Cardiac muscle cell (in vitro differentiated cells and primary cell): ENCODE results near the gene GP2. TPM values are rescaled to one million over a fixed set of nuclear protein-coding genes. Genes with fewer than 3 reads are reported as not detected.

ENCODE experiments used
- DNase-seq, 2 donors: peaks; one replicate each; pipeline versions ENCODE4 v3.0.0 to v3.0.0-alpha.2; 2010 to 2017; ENCODE audit warnings: low read depth in 1 of 2, low spot score in 1 of 2
- H3K27ac ChIP-seq: fragments of 200-600 bp; sonication (generic); 2 replicates; pipeline ENCODE4 v1.5.1; 2016
- H3K27me3 ChIP-seq: fragments of 200-600 bp; sonication (generic); 2 replicates; pipeline ENCODE4 v1.6.0; 2016; ENCODE audit warnings: control low read depth
- H3K36me3 ChIP-seq: fragments of 200-600 bp; sonication (generic); 2 replicates; pipeline ENCODE4 v1.5.1; 2016; ENCODE audit warnings: control low read depth
- H3K4me1 ChIP-seq: fragments of 200-600 bp; sonication (generic); 2 replicates; pipeline ENCODE4 v1.8.1; 2017; ENCODE audit warnings: low read depth, mild to moderate bottlenecking, mixed run types
- H3K4me3 ChIP-seq: fragments of 200-600 bp; sonication (generic); 2 replicates; pipeline ENCODE4 v1.5.1; 2016; ENCODE audit warnings: mild to moderate bottlenecking
- H3K9me3 ChIP-seq: fragments of 200-600 bp; sonication (generic); 2 replicates; pipeline ENCODE4 v1.5.1; 2017; ENCODE audit warnings: low read depth, mild to moderate bottlenecking, control low read depth
- polyA plus RNA-seq: library from polyadenylated mRNA; unstranded; fragments of >200 nt; fragmentation: Nextera tagmentation; extraction: Ambion mirVana; gene quantifications from 2 replicates; pipeline ENCODE4 v1.2.1, GENCODE V29; 2016
- total RNA-seq: library from RNA; depleted of rRNA; stranded (reverse); fragments of >200 nt; gene quantifications from 2 replicates; pipeline ENCODE4 v1.2.3, GENCODE V29; 2016
- TF ChIP-seq, protein P1 (sequence below): IDR thresholded peaks from 2 replicates; pipeline ENCODE4 v1.5.1; 2012; ENCODE audit warnings: low read depth, mild to moderate bottlenecking, low read length

GP2 gene
- total and polyA plus RNA-seq, 2 experiments from 2014 or later: not detected

DNA sequence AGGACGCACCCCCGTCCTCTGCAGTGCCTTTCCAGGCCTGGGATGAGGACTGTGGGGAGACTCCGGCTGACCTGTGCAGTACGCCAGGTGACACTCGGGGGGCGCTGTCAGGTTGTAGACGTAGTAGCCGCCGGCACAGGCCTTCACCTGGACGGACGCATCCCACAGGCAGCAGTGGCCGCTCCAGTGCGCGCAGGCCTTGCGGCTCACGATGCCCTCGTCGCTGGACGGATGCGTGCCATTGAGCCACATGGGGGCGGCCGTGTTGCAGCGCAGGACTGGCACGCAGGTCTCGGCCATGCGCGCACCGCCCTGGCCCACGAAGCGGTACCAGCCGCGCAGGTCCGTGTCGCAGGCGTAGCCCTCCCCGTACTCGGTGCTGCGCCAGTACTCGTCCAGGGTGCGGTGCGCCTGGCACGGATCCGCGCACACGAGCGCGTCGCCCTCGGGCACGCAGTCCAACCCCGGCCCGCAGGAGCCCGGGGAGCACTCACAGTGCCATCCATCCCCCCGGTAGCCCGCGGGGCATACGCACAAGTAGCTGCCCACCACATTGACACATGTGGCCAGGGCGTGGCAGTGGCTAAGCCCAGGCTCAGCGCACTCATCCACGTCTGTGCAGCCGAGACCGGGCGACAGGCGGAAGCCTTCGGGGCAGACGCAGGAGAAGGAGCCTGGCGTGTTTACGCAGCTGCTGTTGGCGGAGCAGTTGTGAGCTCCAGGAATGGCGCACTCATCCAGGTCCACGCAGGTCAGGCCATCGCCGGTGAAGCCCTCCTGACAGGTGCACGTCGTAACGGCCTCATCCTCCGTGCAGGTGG lies 21.3 kb upstream of the GP2 start:
- no peaks in the 10 kb centered on the region for H3K4me1 ChIP-seq
- H3K9me3 ChIP-seq: no peaks in the 10 kb centered on the region
- H3K27ac ChIP-seq: no peak overlapping the region
- TF ChIP-seq, protein P1, sequence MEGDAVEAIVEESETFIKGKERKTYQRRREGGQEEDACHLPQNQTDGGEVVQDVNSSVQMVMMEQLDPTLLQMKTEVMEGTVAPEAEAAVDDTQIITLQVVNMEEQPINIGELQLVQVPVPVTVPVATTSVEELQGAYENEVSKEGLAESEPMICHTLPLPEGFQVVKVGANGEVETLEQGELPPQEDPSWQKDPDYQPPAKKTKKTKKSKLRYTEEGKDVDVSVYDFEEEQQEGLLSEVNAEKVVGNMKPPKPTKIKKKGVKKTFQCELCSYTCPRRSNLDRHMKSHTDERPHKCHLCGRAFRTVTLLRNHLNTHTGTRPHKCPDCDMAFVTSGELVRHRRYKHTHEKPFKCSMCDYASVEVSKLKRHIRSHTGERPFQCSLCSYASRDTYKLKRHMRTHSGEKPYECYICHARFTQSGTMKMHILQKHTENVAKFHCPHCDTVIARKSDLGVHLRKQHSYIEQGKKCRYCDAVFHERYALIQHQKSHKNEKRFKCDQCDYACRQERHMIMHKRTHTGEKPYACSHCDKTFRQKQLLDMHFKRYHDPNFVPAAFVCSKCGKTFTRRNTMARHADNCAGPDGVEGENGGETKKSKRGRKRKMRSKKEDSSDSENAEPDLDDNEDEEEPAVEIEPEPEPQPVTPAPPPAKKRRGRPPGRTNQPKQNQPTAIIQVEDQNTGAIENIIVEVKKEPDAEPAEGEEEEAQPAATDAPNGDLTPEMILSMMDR: no peak
- no peaks in the 10 kb centered on the region for H3K36me3 ChIP-seq
- peak in 1 of 2 donors; percentile 1 for DNase-seq
- H3K27me3 ChIP-seq: peaks cover 3% of the 10 kb centered on the region
- H3K4me3 ChIP-seq: no peak overlapping the region

DNA sequence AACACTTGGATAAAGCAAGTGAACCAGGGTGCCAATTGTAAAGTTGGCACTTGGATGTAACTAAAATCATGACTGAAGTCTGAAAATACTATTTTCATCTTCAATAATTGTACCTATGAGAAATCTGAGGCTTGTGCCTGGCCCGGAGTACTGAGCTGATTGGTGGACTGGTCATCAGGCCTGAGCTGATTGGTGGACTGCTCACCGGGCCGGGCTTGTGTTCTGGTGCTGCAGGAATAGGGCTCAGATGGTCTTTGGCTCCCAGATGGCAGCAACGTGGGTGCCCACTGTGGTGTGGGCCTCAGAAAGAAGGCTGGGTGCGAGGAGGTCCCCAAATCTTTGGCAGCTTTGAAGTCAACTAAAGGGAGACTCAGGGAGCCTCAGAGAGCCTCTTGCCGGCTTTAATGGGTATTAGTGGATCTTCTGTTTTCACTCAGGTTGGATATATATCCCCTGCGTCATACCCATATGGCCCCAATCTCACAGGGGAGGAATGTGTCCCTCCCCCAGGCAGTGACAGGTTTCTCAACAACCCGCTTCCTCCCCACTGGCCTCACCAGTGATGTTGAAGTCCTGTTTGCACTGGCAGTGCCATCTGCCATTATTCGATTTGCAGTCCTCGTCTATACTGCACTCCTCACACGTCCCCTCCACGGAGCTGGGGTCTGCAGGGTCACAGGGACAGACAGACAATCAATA lies 20.5 kb upstream of the GP2 start:
- Histone ChIP-seq H3K36me3 (no peaks in the 10 kb centered on the region), H3K4me3 (no peak overlapping the region), H3K27ac (no peak overlapping the region), H3K4me1 (no peaks in the 10 kb centered on the region), H3K9me3 (no peaks in the 10 kb centered on the region), H3K27me3 (peaks cover under 1% of the 10 kb centered on the region)
- DNase-seq: no peak
- TF ChIP-seq, protein P1: no peak

DNA sequence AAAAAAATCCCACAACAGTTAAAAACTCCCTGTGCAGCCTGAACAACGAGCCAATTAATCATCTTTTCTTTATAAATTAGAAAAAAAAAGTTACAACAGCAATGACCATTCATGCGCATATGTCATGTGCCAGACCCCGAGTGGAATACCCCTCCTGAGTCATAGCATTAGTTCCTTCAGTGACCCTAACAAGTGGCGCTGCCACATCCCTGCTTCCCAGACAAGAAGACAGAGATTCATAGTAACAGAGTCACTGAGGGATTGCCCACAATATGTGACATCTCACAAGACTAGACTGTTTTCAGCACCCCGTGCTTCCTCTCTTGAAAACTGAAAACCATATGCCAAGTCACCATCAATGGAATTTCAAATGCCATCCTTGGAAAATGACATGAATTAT lies 17.3 kb upstream of the GP2 start:
- Histone ChIP-seq H3K27me3 (no peaks in the 10 kb centered on the region), H3K4me1 (no peaks in the 10 kb centered on the region), H3K9me3 (no peaks in the 10 kb centered on the region), H3K27ac (no peak overlapping the region), H3K4me3 (no peak overlapping the region), H3K36me3 (no peaks in the 10 kb centered on the region)
- no peak for DNase-seq
- TF ChIP-seq, protein P1: no peak

DNA sequence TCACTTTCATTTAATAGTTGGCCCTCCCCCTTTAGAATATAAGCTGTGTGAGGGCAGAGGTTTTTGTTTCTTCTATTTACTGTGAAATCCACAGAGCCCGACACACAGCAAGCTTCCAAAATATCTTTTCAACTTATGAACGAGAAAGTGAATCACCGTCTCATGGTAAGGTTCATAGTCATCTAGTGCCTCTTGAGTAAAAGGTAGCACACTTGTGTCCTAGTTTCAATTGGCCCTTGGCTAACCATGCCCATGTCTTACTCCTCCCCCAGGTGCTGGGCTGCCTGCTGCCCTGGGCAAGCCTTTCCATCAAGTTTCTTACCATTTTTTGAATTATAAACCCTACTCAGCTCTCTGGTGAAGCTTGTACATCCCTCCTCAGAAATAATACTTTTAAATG lies 12.4 kb upstream of the GP2 start:
- DNase-seq: no peak
- Histone ChIP-seq H3K36me3 (no peaks in the 10 kb centered on the region), H3K4me3 (no peak overlapping the region), H3K27me3 (no peaks in the 10 kb centered on the region), H3K9me3 (no peaks in the 10 kb centered on the region), H3K4me1 (no peaks in the 10 kb centered on the region), H3K27ac (no peak overlapping the region)
- TF ChIP-seq, protein P1: no peak

DNA sequence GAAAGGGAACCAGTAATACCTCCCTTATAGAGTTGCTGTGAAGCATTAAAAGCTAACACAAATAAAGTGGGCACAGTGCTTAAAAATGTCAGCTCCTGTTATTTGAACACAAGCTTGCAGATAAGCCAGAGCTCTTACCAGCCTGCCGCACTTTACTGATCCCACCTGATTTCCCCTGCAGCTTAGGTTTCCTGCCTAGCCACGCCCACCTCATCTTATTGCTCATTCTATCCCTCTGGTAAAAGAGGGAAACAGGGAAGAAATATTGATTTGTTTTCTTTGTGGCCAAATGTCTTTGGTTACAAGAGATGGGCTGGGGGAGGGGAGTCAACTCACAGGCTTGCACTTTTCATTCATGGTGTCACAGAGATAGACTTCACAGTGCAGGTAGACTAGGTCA lies 9.6 kb upstream of the GP2 start:
- Histone ChIP-seq H3K27ac (no peak overlapping the region), H3K36me3 (no peaks in the 10 kb centered on the region), H3K4me1 (no peaks in the 10 kb centered on the region), H3K9me3 (no peaks in the 10 kb centered on the region), H3K4me3 (no peak overlapping the region), H3K27me3 (no peaks in the 10 kb centered on the region)
- TF ChIP-seq, protein P1: no peak
- DNase-seq: no peak
